ENCODE data around the gene SLC44A2. TPM values are rescaled to one million over a fixed set of nuclear protein-coding genes. Genes with fewer than 3 reads are reported as not detected.

Gene SLC44A2
- total and polyA plus RNA-seq, 7 donors: 12.9 to 88.6 (median 23.4) TPM

GRCh38 chr19:10583036-10583776, 42.1 kb upstream of the SLC44A2 start:
- DNase-seq: no peak

GRCh38 chr19:10586396-10586795, 39.0 kb upstream of the SLC44A2 start:
- no peak for DNase-seq
- 32 to 78% methylated on average over 6 of the region's 6 CpGs for WGBS, 2 donors
- intact Hi-C loops (cut with DNase I): no loop called here
- no peaks in the 10 kb centered on the region for H3K36me3 ChIP-seq
- H3K4me1 ChIP-seq: peaks cover 0 to 3% (median under 1%) of the 10 kb centered on the region in 4 donors
- no peaks in the 10 kb centered on the region for H3K9me3 ChIP-seq
- H3K27me3 ChIP-seq: peaks cover 0 to 37% (median 28%) of the 10 kb centered on the region in 3 donors
- TF ChIP-seq EP300 (IDR thresholded peaks at IDR 0.05): no peak
- no peak for TF ChIP-seq POLR2A (IDR thresholded peaks at IDR 0.05)
- no peak for TF ChIP-seq POLR2AphosphoS5 (IDR thresholded peaks at IDR 0.05)
- no peak for TF ChIP-seq CTCF (IDR thresholded peaks at IDR 0.05)
- H3K4me3 ChIP-seq: no peak overlapping the region
- no peak overlapping the region for H3K27ac ChIP-seq

More at GRCh38 chr19:10583036-10583776, 42.1 kb upstream of the SLC44A2 start:
- Histone ChIP-seq H3K4me3 (no peak overlapping the region), H3K27ac (no peak overlapping the region), H3K9me3 (no peaks in the 10 kb centered on the region), H3K4me1 (peaks cover 0 to 7% (median 3%) of the 10 kb centered on the region in 4 donors), H3K36me3 (no peaks in the 10 kb centered on the region), H3K27me3 (peaks cover 0 to 20% (median 17%) of the 10 kb centered on the region in 3 donors)
- intact Hi-C loops (cut with DNase I): no loop called here
- TF ChIP-seq POLR2AphosphoS5 (IDR thresholded peaks at IDR 0.05) (no peak), CTCF (IDR thresholded peaks at IDR 0.05) (no peak), EP300 (IDR thresholded peaks at IDR 0.05) (no peak), POLR2A (IDR thresholded peaks at IDR 0.05) (no peak)
- 82 to 91% methylated on average over 9 of the region's 9 CpGs for WGBS, 2 donors

- TF ChIP-seq EP300 (IDR thresholded peaks at IDR 0.05): no peak
- no peak for TF ChIP-seq POLR2A (IDR thresholded peaks at IDR 0.05)
- TF ChIP-seq CTCF (IDR thresholded peaks at IDR 0.05): no peak
- TF ChIP-seq POLR2AphosphoS5 (IDR thresholded peaks at IDR 0.05): no peak
- Histone ChIP-seq H3K36me3 (no peaks in the 10 kb centered on the region), H3K27me3 (peaks cover 0 to 37% (median 28%) of the 10 kb centered on the region in 3 donors), H3K9me3 (no peaks in the 10 kb centered on the region), H3K27ac (no peak within 1 kb of the TSS), H3K4me1 (no peaks in the 10 kb centered on the region), H3K4me3 (peak within 1 kb of the TSS in 1 of 4 donors; percentile 7)
- DNase-seq: no peak
- intact Hi-C loops (cut with DNase I): no loop called here
- 14 to 28% methylated on average over 35 of the region's 35 CpGs for WGBS, 2 donors
Observed at GRCh38 chr19:10587022-10587838, 38.1 kb upstream of the SLC44A2 start, which contains the start of gene AP1M2. TSS of gene AP1M2 (minus strand) at chr19:10587312. CDS start at chr19:10587231, 81 bp downstream.

GRCh38 chr19:10587839-10588150, 37.6 kb upstream of the SLC44A2 start:
- H3K4me1 ChIP-seq: no peaks in the 10 kb centered on the region
- no peaks in the 10 kb centered on the region for H3K36me3 ChIP-seq
- no peak overlapping the region for H3K27ac ChIP-seq
- 95 to 96% methylated on average over 2 of the region's 2 CpGs for WGBS, 2 donors
- H3K4me3 ChIP-seq: no peak overlapping the region
- TF ChIP-seq POLR2A (IDR thresholded peaks at IDR 0.05): no peak
- no peak for TF ChIP-seq POLR2AphosphoS5 (IDR thresholded peaks at IDR 0.05)
- no peak for TF ChIP-seq CTCF (IDR thresholded peaks at IDR 0.05)
- TF ChIP-seq EP300 (IDR thresholded peaks at IDR 0.05): no peak
- intact Hi-C loops (cut with DNase I): no loop called here
- peaks cover 0 to 37% (median 28%) of the 10 kb centered on the region in 3 donors for H3K27me3 ChIP-seq
- no peaks in the 10 kb centered on the region for H3K9me3 ChIP-seq
- no peak for DNase-seq
